Esophagus muscularis mucosa (tissue), 4 donors: ENCODE results near the gene DNAJC6. TPM values are rescaled to one million over a fixed set of nuclear protein-coding genes. Genes with fewer than 3 reads are reported as not detected.

ENCODE experiments used
- DNase-seq: peaks from one replicate; pipeline ENCODE4 v3.0.0-alpha.2; 2017; ENCODE audit errors: extremely low spot score
- H3K27ac ChIP-seq, 4 donors: fragments of 200-600 bp; sonication (generic); replicated peaks in 1 of 4; 1 replicate in 3 of 4; 2 replicates in 1 of 4; pipeline ENCODE4 v1.5.1; 2016 to 2019; ENCODE audit warnings: mild to moderate bottlenecking in 1 of 4
- H3K27me3 ChIP-seq, 4 donors: fragments of 200-600 bp; sonication (generic); one replicate each; pipeline versions ENCODE4 v1.5.1 to v1.6.0; 2016 to 2019
- H3K36me3 ChIP-seq, 4 donors: fragments of 200-600 bp; sonication (generic); one replicate each; pipeline ENCODE4 v1.5.1; 2016 to 2019
- H3K4me1 ChIP-seq, 4 donors: fragments of 200-600 bp; sonication (generic); one replicate each; pipeline ENCODE4 v1.5.1; 2016 to 2019
- H3K4me3 ChIP-seq, 4 donors: fragments of 200-600 bp; sonication (generic); 1 replicate in 2 of 4; 2 replicates in 2 of 4; pipeline ENCODE4 v1.5.1; 2016 to 2019; ENCODE audit warnings: mild to moderate bottlenecking in 4 of 4, moderate library complexity in 1 of 4
- H3K9me3 ChIP-seq, 4 donors: fragments of 200-600 bp; sonication (generic); 1 replicate in 3 of 4; 2 replicates in 1 of 4; pipeline ENCODE4 v1.5.1; 2016 to 2019
- CTCF ChIP-seq, 3 experiments: fragments of 200-600 bp in 2 of 3; fragments of 450-650 bp in 1 of 3; sonication (generic) in 2 of 3; IDR thresholded peaks; one replicate each; pipeline ENCODE4 v1.5.1; 2017 to 2019; ENCODE audit warnings: antibody characterized with exemption in 3 of 3, mild to moderate bottlenecking in 2 of 3, moderate library complexity in 1 of 3
- EP300 ChIP-seq: sonication (generic); formaldehyde crosslinking; IDR thresholded peaks from one replicate; pipeline ENCODE4 v1.6.1; 2017; ENCODE audit warnings: antibody characterized with exemption
- POLR2A ChIP-seq: fragments of 450-650 bp; IDR thresholded peaks from one replicate; pipeline ENCODE4 v1.6.1; 2017; ENCODE audit warnings: antibody characterized with exemption, moderate library complexity, mild to moderate bottlenecking, low read depth
- POLR2AphosphoS5 ChIP-seq, 2 donors: sonication (generic); formaldehyde crosslinking; IDR thresholded peaks; one replicate each; pipeline ENCODE4 v1.6.1; 2017; ENCODE audit warnings: antibody characterized with exemption in 2 of 2
- WGBS: methylation state at CpG from one replicate; pipeline ENCODE4 v1.1.5; 2018; 5-methylcytosine and 5-hydroxymethylcytosine counted together
- intact Hi-C: fragments of 100-400 bp; cut with DNase I; formaldehyde crosslinking; loops from one replicate; pipeline ENCODE4 v1.15.1; 2023
- total RNA-seq, 4 donors: library from RNA; depleted of rRNA; stranded (reverse); fragments of >200 nt; gene quantifications; one replicate each; pipeline versions ENCODE4 v1.1.0 to v1.2.1, GENCODE V29; 2016

DNAJC6 gene
- total RNA-seq, 4 donors from 2014 or later: 3.7 to 8.3 (median 4.4) TPM

- intact Hi-C loops: loop anchor here (5.0 to 10.0 kb wide), 2 partner anchors 165 to 268 kb away; no protein-coding TSS in a partner anchor
- peak; percentile 99 for DNase-seq
- TF ChIP-seq POLR2A: no peak
- TF ChIP-seq EP300: no peak
- TF ChIP-seq POLR2AphosphoS5 (IDR thresholded peaks at IDR 0.05): peak; percentile 20 to 40
- no peak for TF ChIP-seq CTCF (IDR thresholded peaks at IDR 0.05)
- H3K4me1 ChIP-seq: peaks cover 14 to 43% (median 39%) of the 10 kb centered on the region in 4 donors
- no peaks in the 10 kb centered on the region for H3K36me3 ChIP-seq
- 0% methylated on average over 22 of the region's 52 CpGs for WGBS
- no peaks in the 10 kb centered on the region for H3K27me3 ChIP-seq
- H3K27ac ChIP-seq: peak overlapping the region; percentile 94 to 99 (median 98)
- no peaks in the 10 kb centered on the region for H3K9me3 ChIP-seq
- H3K4me3 ChIP-seq: peak overlapping the region; percentile 82 to 93 (median 88)
Observed at GRCh38 chr1:65419681-65420589, 110.6 kb downstream of the DNAJC6 start.

- Histone ChIP-seq H3K9me3 (no peaks in the 10 kb centered on the region), H3K4me1 (peaks cover 14 to 51% (median 44%) of the 10 kb centered on the region in 4 donors), H3K36me3 (peaks cover under 1 to 5% (median 2%) of the 10 kb centered on the region in 4 donors), H3K27me3 (no peaks in the 10 kb centered on the region), H3K4me3 (peak within 1 kb of the TSS; percentile 82 to 93 (median 88)), H3K27ac (peak within 1 kb of the TSS; percentile 94 to 99 (median 98))
- TF ChIP-seq POLR2A: peak; percentile 74
- TF ChIP-seq POLR2AphosphoS5 (IDR thresholded peaks at IDR 0.05): peak; percentile 89 to 96
- no peak for TF ChIP-seq CTCF (IDR thresholded peaks at IDR 0.05)
- no peak for TF ChIP-seq EP300
- intact Hi-C loops: loop anchor here (5.0 to 10.0 kb wide), 2 partner anchors 166 to 268 kb away; no protein-coding TSS in a partner anchor
- no peak for DNase-seq
- WGBS: 0% methylated on average over 26 of the region's 60 CpGs
Observed at GRCh38 chr1:65420590-65421350, 111.4 kb downstream of the DNAJC6 start, which contains the start of the genes LEPR and LEPROT. LEPR (plus strand) TSS chr1:65420668; CDS start chr1:65565566, 144,898 bp downstream. LEPROT (plus strand) TSS chr1:65420668; CDS start chr1:65420725, 57 bp downstream.

GRCh38 chr1:65421351-65422025 lies 112.1 kb downstream of the DNAJC6 start:
- H3K27me3 ChIP-seq: no peaks in the 10 kb centered on the region
- WGBS: 3% methylated on average over 13 of the region's 13 CpGs

More at GRCh38 chr1:65421351-65422025, 112.1 kb downstream of the DNAJC6 start:
- H3K27ac ChIP-seq: peak overlapping the region; percentile 94 to 99 (median 98)
- intact Hi-C loops: loop anchor here (5.0 to 10.0 kb wide), 2 partner anchors 167 to 269 kb away; no protein-coding TSS in a partner anchor
- no peak for DNase-seq
- TF ChIP-seq CTCF (IDR thresholded peaks at IDR 0.05): no peak
- no peaks in the 10 kb centered on the region for H3K9me3 ChIP-seq
- H3K4me3 ChIP-seq: peak overlapping the region; percentile 82 to 93 (median 88)
- H3K36me3 ChIP-seq: peaks cover 6 to 12% (median 10%) of the 10 kb centered on the region in 4 donors
- peaks cover 14 to 57% (median 50%) of the 10 kb centered on the region in 4 donors for H3K4me1 ChIP-seq
